Activated naive CD8-positive, alpha-beta T cell (primary cell): Measurements from ENCODE around the gene SLC25A38.

Experiments used
- H3K27ac Mint-ChIP-seq: one replicate; pipeline ENCODE4 v1.8.0; 2021; ENCODE audit warnings: mixed read lengths
- H3K27me3 Mint-ChIP-seq: one replicate; pipeline ENCODE4 v1.8.0; 2021; ENCODE audit warnings: mixed read lengths
- H3K36me3 Mint-ChIP-seq: one replicate; pipeline ENCODE4 v1.8.0; 2021; ENCODE audit warnings: mixed read lengths
- H3K4me1 Mint-ChIP-seq: one replicate; pipeline ENCODE4 v1.8.0; 2021; ENCODE audit warnings: low read depth, mixed read lengths
- H3K4me3 Mint-ChIP-seq: one replicate; pipeline ENCODE4 v1.8.0; 2021; ENCODE audit warnings: mild to moderate bottlenecking, mixed read lengths
- H3K9me3 Mint-ChIP-seq: one replicate; pipeline ENCODE4 v1.8.0; 2021; ENCODE audit warnings: low read depth, mixed read lengths

SLC25A38 gene

GRCh38 chr3:39426312-39426711 is 43.1 kb downstream of the SLC25A38 start:
- H3K4me3 Mint-ChIP-seq: no peak overlapping the region
- peaks cover 3% of the 10 kb centered on the region for H3K27me3 Mint-ChIP-seq
- H3K4me1 Mint-ChIP-seq: no peaks in the 10 kb centered on the region
- peaks cover 12% of the 10 kb centered on the region for H3K36me3 Mint-ChIP-seq
- H3K27ac Mint-ChIP-seq: no peak overlapping the region
- no peaks in the 10 kb centered on the region for H3K9me3 Mint-ChIP-seq

- Mint-ChIP-seq H3K4me3 (no peak overlapping the region), H3K27ac (no peak overlapping the region), H3K27me3 (peaks cover 3% of the 10 kb centered on the region), H3K9me3 (no peaks in the 10 kb centered on the region), H3K4me1 (no peaks in the 10 kb centered on the region), H3K36me3 (peaks cover 9% of the 10 kb centered on the region)
Measured at GRCh38 chr3:39427506-39427905, 44.3 kb downstream of the SLC25A38 start.

- Mint-ChIP-seq H3K27me3 (peaks cover 3% of the 10 kb centered on the region), H3K4me1 (no peaks in the 10 kb centered on the region), H3K9me3 (no peaks in the 10 kb centered on the region), H3K27ac (no peak overlapping the region), H3K4me3 (no peak overlapping the region), H3K36me3 (peaks cover 9% of the 10 kb centered on the region)
Measured at GRCh38 chr3:39428745-39429201, 45.6 kb downstream of the SLC25A38 start.

- Mint-ChIP-seq H3K27me3 (peaks cover 3% of the 10 kb centered on the region), H3K4me1 (no peaks in the 10 kb centered on the region), H3K4me3 (no peak overlapping the region), H3K9me3 (no peaks in the 10 kb centered on the region), H3K27ac (no peak overlapping the region), H3K36me3 (peaks cover 8% of the 10 kb centered on the region)
Measured at GRCh38 chr3:39429466-39429865, 46.3 kb downstream of the SLC25A38 start.

- Mint-ChIP-seq H3K27me3 (peaks cover 3% of the 10 kb centered on the region), H3K36me3 (peaks cover 5% of the 10 kb centered on the region), H3K4me1 (no peaks in the 10 kb centered on the region), H3K9me3 (no peaks in the 10 kb centered on the region), H3K4me3 (no peak overlapping the region), H3K27ac (no peak overlapping the region)
Measured at GRCh38 chr3:39432342-39432741, 49.2 kb downstream of the SLC25A38 start.

- Mint-ChIP-seq H3K4me1 (no peaks in the 10 kb centered on the region), H3K27me3 (peaks cover 3% of the 10 kb centered on the region), H3K36me3 (peaks cover 5% of the 10 kb centered on the region), H3K27ac (no peak overlapping the region), H3K4me3 (no peak overlapping the region), H3K9me3 (no peaks in the 10 kb centered on the region)
Measured at GRCh38 chr3:39433642-39434041, 50.5 kb downstream of the SLC25A38 start.

- Mint-ChIP-seq H3K4me3 (no peak overlapping the region), H3K9me3 (no peaks in the 10 kb centered on the region), H3K36me3 (peaks cover 5% of the 10 kb centered on the region), H3K27ac (no peak overlapping the region), H3K4me1 (no peaks in the 10 kb centered on the region), H3K27me3 (peaks cover 3% of the 10 kb centered on the region)
Measured at GRCh38 chr3:39434574-39434973, 51.4 kb downstream of the SLC25A38 start.

- no peaks in the 10 kb centered on the region for H3K4me1 Mint-ChIP-seq
Measured at GRCh38 chr3:39435006-39435748, 52.0 kb downstream of the SLC25A38 start.

GRCh38 chr3:39438880-39439279 is 55.7 kb downstream of the SLC25A38 start:
- Mint-ChIP-seq H3K9me3 (no peaks in the 10 kb centered on the region), H3K4me3 (no peak overlapping the region)

More at GRCh38 chr3:39435006-39435748, 52.0 kb downstream of the SLC25A38 start:
- H3K27me3 Mint-ChIP-seq: peaks cover 3% of the 10 kb centered on the region
- H3K27ac Mint-ChIP-seq: no peak overlapping the region
- H3K36me3 Mint-ChIP-seq: peaks cover 3% of the 10 kb centered on the region
- no peaks in the 10 kb centered on the region for H3K9me3 Mint-ChIP-seq
- no peak overlapping the region for H3K4me3 Mint-ChIP-seq

GRCh38 chr3:39440316-39440715 is 57.1 kb downstream of the SLC25A38 start:
- Mint-ChIP-seq H3K27ac (no peak overlapping the region), H3K4me1 (no peaks in the 10 kb centered on the region), H3K36me3 (peaks cover 2% of the 10 kb centered on the region), H3K9me3 (no peaks in the 10 kb centered on the region), H3K27me3 (no peaks in the 10 kb centered on the region), H3K4me3 (no peak overlapping the region)

More at GRCh38 chr3:39438880-39439279, 55.7 kb downstream of the SLC25A38 start:
- H3K27me3 Mint-ChIP-seq: no peaks in the 10 kb centered on the region
- H3K27ac Mint-ChIP-seq: no peak overlapping the region
- H3K36me3 Mint-ChIP-seq: peaks cover 2% of the 10 kb centered on the region
- H3K4me1 Mint-ChIP-seq: no peaks in the 10 kb centered on the region

- no peaks in the 10 kb centered on the region for H3K4me1 Mint-ChIP-seq
- H3K9me3 Mint-ChIP-seq: no peaks in the 10 kb centered on the region
- no peak overlapping the region for H3K27ac Mint-ChIP-seq
- H3K36me3 Mint-ChIP-seq: peaks cover 2% of the 10 kb centered on the region
- H3K4me3 Mint-ChIP-seq: no peak overlapping the region
- H3K27me3 Mint-ChIP-seq: peaks cover 1% of the 10 kb centered on the region
Measured at GRCh38 chr3:39443530-39443929, 60.4 kb downstream of the SLC25A38 start.

GRCh38 chr3:39445927-39446326 is 62.8 kb downstream of the SLC25A38 start:
- Mint-ChIP-seq H3K4me3 (no peak overlapping the region), H3K36me3 (peaks cover 2% of the 10 kb centered on the region), H3K9me3 (no peaks in the 10 kb centered on the region), H3K27ac (no peak overlapping the region), H3K4me1 (no peaks in the 10 kb centered on the region), H3K27me3 (peaks cover 1% of the 10 kb centered on the region)

- H3K27me3 Mint-ChIP-seq: peaks cover 1% of the 10 kb centered on the region
- no peaks in the 10 kb centered on the region for H3K9me3 Mint-ChIP-seq
- H3K36me3 Mint-ChIP-seq: peaks cover 1% of the 10 kb centered on the region
- no peak overlapping the region for H3K27ac Mint-ChIP-seq
- no peaks in the 10 kb centered on the region for H3K4me1 Mint-ChIP-seq
- H3K4me3 Mint-ChIP-seq: no peak overlapping the region
Measured at GRCh38 chr3:39446444-39446843, 63.3 kb downstream of the SLC25A38 start.
